Bronchial epithelial cell (primary cell): ENCODE data around the gene CHRNE. TPM values are rescaled to one million over a fixed set of nuclear protein-coding genes. Genes with fewer than 3 reads are reported as not detected.
"Not testable (repeated sequence)": the region's sequence is repeated elsewhere in the genome, so short reads cannot be mapped to it uniquely, and the experiment has no call there.

Experiments used
- DNase-seq: peaks from one replicate; pipeline ENCODE4 v3.0.0-alpha.2; 2010; ENCODE audit warnings: low read depth
- FAIRE-seq: peaks from 2 replicates; lab custom pipeline; 2011; peaks lifted over from hg19 to GRCh38; lab: Jason Lieb, UNC
- H3K27me3 ChIP-seq: 2 replicates; pipeline ENCODE4 v1.5.1; 2011; ENCODE audit warnings: low read length; ENCODE audit not compliant: control insufficient read depth, insufficient read depth
- H3K36me3 ChIP-seq: 2 replicates; pipeline ENCODE4 v1.5.1; 2011; ENCODE audit warnings: low read length; ENCODE audit not compliant: control insufficient read depth, insufficient read depth
- H3K4me3 ChIP-seq: 2 replicates; pipeline ENCODE4 v1.5.1; 2011; ENCODE audit warnings: mild to moderate bottlenecking, low read depth, low read length, control low read depth
- total RNA-seq: library from RNA; depleted of rRNA; stranded (reverse); fragments of >200 nt; gene quantifications from 2 replicates; pipeline ENCODE4 v1.2.1, GENCODE V29; 2014
- TF ChIP-seq, protein P1 (sequence below): IDR thresholded peaks from 2 replicates; pipeline ENCODE4 v1.5.1; 2011; ENCODE audit warnings: mild to moderate bottlenecking, moderate library complexity, low read length, control low read depth, inconsistent platforms; ENCODE audit not compliant: insufficient read depth, severe bottlenecking

CHRNE gene
- total RNA-seq, 1 donor from 2014 or later: 0.79 TPM

DNA sequence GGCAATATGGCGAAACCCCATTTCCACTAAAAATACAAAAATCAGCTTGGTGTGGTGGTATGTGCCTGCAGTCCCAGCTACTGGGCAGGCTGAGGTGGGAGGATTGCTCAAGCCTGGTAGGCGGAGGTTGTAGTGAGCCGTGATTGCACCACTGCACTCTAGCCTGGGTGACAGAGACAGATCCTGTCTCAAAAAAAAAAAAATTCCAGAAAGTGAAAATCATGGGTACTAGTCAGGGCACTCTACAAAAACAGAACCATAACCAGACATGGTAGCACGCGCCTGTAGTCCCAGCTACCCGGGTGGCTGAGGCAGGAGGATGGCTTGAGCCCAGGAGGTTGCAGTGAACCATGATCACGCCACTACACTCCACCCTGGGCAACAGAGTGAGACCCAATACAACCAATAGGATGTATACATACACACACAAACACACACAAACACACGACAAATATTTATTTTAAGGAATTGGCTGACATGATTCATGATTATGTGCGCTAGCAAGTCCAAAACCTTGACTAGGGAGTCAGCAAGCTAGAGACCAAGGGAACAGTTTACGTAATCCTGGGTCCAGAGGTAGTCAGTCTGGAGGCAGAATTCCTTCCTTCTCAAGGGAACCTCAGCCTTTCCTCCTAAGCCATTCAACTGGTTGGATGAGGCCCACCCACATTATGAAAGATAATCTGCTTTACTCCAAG lies 17.6 kb upstream of the CHRNE start:
- DNase-seq: peak; percentile 71
- no peaks in the 10 kb centered on the region for H3K36me3 ChIP-seq
- no peak overlapping the region for H3K4me3 ChIP-seq
- TF ChIP-seq, protein P1, sequence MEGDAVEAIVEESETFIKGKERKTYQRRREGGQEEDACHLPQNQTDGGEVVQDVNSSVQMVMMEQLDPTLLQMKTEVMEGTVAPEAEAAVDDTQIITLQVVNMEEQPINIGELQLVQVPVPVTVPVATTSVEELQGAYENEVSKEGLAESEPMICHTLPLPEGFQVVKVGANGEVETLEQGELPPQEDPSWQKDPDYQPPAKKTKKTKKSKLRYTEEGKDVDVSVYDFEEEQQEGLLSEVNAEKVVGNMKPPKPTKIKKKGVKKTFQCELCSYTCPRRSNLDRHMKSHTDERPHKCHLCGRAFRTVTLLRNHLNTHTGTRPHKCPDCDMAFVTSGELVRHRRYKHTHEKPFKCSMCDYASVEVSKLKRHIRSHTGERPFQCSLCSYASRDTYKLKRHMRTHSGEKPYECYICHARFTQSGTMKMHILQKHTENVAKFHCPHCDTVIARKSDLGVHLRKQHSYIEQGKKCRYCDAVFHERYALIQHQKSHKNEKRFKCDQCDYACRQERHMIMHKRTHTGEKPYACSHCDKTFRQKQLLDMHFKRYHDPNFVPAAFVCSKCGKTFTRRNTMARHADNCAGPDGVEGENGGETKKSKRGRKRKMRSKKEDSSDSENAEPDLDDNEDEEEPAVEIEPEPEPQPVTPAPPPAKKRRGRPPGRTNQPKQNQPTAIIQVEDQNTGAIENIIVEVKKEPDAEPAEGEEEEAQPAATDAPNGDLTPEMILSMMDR: no peak
- FAIRE-seq: peak; percentile 66
- no peaks in the 10 kb centered on the region for H3K27me3 ChIP-seq

DNA sequence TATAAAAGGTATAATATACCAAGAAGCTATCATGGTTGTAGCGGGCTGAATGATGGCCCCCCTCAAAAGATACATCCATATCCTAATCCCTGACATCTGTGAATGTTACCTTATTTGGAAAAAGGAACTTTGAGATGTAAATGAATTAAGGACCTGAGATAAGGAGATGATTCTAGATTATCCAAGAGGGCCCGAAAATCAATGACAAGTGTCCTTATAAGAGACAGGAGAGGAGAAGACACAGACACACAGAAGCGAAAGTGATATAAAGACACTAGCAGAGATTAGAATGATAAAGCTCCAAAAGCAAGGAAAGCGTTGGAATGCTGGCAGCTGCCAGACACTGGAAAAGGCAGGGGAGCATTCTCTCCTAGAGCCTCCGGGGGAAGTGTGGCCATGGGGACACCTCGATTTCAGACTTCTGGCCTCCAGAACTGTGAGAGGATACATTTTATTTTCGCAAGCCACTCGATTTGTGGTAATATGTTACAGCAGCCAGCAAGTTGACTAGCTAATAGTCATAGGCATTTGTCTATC lies 16.7 kb upstream of the CHRNE start:
- Histone ChIP-seq H3K36me3 (no peaks in the 10 kb centered on the region), H3K4me3 (no peak overlapping the region), H3K27me3 (no peaks in the 10 kb centered on the region)
- TF ChIP-seq, protein P1: no peak
- DNase-seq: no peak
- FAIRE-seq: no peak

DNA sequence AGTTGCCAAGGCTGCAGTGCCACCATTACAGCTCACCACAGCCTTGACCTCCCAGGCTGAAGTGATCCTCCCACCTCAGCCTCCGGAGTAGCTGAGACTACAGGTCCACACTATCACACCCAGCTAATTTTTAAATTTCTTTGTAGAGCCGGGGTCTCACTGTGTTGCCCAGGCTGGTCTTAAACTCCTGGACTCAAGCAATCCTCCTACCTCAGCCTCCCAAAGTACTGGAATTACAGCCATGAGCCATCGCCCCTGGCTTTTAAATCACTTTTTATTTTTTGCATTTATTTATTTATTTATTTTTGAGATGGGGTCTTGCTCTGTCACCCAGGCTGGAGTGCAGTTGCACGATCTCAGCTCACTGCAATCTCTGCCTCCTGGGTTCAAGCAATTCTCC lies 11.7 kb upstream of the CHRNE start:
- not testable (repeated sequence) for FAIRE-seq, H3K4me3 ChIP-seq, DNase-seq, H3K36me3 ChIP-seq, H3K27me3 ChIP-seq

DNA sequence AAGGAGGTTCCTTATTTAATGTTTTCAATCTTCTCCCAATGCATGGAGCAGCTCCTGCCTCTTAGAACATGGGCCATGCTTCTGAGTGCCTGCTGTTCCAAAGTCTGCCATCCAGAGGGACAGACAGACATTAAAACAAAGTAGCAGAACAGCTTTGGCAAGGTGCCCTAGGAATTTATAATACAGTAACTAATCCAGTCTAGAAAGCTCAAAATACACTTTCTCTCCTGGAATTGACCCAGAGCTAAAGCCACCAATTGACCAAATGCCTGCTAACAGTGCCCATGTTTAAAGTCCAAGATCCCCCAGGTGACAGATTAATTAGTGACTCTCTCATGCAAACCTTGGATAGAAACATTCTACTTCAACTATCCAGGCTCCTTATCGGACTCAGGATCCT lies 11.1 kb upstream of the CHRNE start:
- TF ChIP-seq, protein P1: no peak
- Histone ChIP-seq H3K27me3 (no peaks in the 10 kb centered on the region), H3K36me3 (no peaks in the 10 kb centered on the region), H3K4me3 (no peak overlapping the region)
- DNase-seq (no peak), FAIRE-seq (no peak)

DNA sequence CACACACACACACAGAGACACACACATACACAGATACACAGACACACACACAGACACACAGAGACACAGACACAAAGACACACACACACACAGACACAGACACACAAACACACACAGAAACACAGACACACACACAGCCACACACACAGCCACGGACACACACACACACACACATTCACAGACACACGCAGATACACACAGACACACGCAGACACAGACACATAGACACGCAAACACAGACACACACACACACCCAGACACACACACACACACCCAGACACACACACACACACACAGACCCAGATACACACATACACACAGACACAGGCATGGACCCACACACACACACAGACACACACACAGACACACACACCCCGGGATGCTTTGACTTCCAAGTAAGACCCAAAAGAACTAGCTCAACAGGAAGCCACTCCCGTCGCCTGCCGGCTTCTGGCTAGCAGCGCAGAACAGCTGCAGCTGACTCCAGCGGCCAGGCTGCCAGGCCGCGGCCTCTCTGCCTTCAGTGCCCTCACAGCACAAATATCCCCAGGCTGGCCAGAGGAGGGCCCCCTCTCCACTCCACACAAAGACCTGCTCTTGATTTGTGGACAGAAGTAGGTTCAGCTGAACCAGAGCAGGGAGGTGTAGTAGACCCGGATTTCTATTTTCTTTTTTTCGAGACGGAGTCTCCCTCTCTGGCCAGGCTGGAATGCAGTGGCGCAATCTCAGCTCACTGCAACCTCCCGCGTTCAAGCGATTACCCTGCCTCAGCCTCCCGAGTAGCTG lies 6.0 kb upstream of the CHRNE start:
- no peaks in the 10 kb centered on the region for H3K27me3 ChIP-seq
- no peaks in the 10 kb centered on the region for H3K36me3 ChIP-seq
- H3K4me3 ChIP-seq: no peak overlapping the region
- TF ChIP-seq, protein P1: peak; percentile 84
- FAIRE-seq: no peak
- peak; percentile 91 for DNase-seq

DNA sequence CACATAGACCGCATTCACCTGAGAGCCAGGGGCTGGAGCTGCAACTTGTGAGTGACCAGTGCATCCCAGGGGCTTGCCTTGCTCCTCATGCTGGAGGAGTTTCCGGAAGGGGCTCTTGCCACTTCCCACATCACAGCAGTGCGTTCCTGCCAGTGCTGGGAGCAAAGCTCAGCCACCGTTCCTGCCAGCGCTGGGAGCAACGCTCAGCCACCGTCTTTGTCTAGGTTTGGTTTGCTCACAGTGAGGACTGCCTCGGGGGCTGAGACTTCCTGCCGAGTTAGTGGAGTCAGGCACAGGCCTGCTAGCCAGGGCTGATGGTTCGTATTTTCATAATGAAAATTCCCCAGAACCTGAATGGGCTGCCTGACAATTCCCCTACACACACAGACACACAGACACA lies 5.4 kb upstream of the CHRNE start:
- DNase-seq (peak; percentile 78), FAIRE-seq (no peak)
- Histone ChIP-seq H3K4me3 (no peak overlapping the region), H3K36me3 (no peaks in the 10 kb centered on the region), H3K27me3 (no peaks in the 10 kb centered on the region)
- TF ChIP-seq, protein P1: no peak

DNA sequence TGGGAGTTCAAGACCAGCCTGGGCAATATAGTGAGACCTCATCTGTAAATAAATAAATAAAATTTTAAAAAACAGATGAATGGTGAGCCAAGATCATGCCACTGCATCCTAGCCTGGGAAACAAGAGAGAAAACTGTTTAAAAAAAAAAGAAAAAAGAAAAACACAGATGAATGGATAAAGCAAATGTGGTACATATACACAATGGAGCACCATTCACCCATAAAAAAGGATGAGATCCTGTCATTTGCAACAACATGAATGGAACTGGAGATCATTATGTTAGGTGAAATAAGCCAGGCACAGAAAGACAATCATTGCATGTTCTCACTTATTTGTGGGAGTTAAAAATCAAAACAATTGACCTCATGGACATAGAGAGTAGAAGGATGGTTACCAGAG lies 3.7 kb upstream of the CHRNE start:
- not testable (repeated sequence) for FAIRE-seq, H3K27me3 ChIP-seq, H3K4me3 ChIP-seq, H3K36me3 ChIP-seq, DNase-seq
